KG1 (cell line): ENCODE data around the gene PRPF39.
"Not testable (repeated sequence)": the region's sequence is repeated elsewhere in the genome, so short reads cannot be mapped to it uniquely, and the experiment has no call there.

ENCODE experiments used
- DNase-seq: peaks from one replicate; lab custom pipeline; 2025; lab: John Stamatoyannopoulos, UW

PRPF39 gene

GRCh38 chr14:45136399-45136798 lies 52.5 kb downstream of the PRPF39 start:
- no peak for DNase-seq

GRCh38 chr14:45140661-45141187 lies 56.8 kb downstream of the PRPF39 start:
- no peak for DNase-seq

GRCh38 chr14:45142083-45142482 lies 58.2 kb downstream of the PRPF39 start:
- DNase-seq, result not testable (repeated sequence)

- no peak for DNase-seq
These were observed 60.7 kb downstream of the PRPF39 start for GRCh38 chr14:45144658-45145057.

GRCh38 chr14:45145214-45145613 lies 61.3 kb downstream of the PRPF39 start:
- DNase-seq, result no peak

- no peak for DNase-seq
These were observed 65.7 kb downstream of the PRPF39 start for GRCh38 chr14:45149602-45150001.

GRCh38 chr14:45150386-45150890 lies 66.5 kb downstream of the PRPF39 start:
- DNase-seq, result no peak

GRCh38 chr14:45156067-45156466 lies 72.2 kb downstream of the PRPF39 start:
- DNase-seq, result no peak
